Neural progenitor cell (in vitro differentiated cells): ENCODE data around the gene CKS1B. TPM values are rescaled to one million over a fixed set of nuclear protein-coding genes. Genes with fewer than 3 reads are reported as not detected.

Experiments
- DNase-seq: peaks from one replicate; pipeline ENCODE4 v3.0.0-alpha.2; 2016; ENCODE audit warnings: low spot score
- H2AFZ ChIP-seq: fragments of 200-600 bp; sonication (generic); replicated peaks from 2 replicates; pipeline ENCODE4 v1.6.1; 2016; ENCODE audit warnings: antibody characterized with exemption
- H3F3A ChIP-seq: fragments of 200-600 bp; sonication (generic); 2 replicates; pipeline ENCODE4 v1.6.1; 2016; ENCODE audit warnings: antibody characterized with exemption, low read depth
- H3K27ac ChIP-seq: fragments of 200-600 bp; sonication (generic); 2 replicates; pipeline ENCODE4 v1.5.1; 2016; ENCODE audit warnings: mild to moderate bottlenecking
- H3K27me3 ChIP-seq: fragments of 200-600 bp; sonication (generic); 2 replicates; pipeline ENCODE4 v1.6.1; 2016; ENCODE audit warnings: mild to moderate bottlenecking, moderate library complexity
- H3K36me3 ChIP-seq: fragments of 200-600 bp; sonication (generic); 2 replicates; pipeline ENCODE4 v1.5.1; 2016
- H3K4me1 ChIP-seq: fragments of 200-600 bp; sonication (generic); 2 replicates; pipeline ENCODE4 v1.6.1; 2016; ENCODE audit warnings: mixed run types
- H3K4me2 ChIP-seq: fragments of 200-600 bp; sonication (generic); 2 replicates; pipeline ENCODE4 v1.6.1; 2016
- H3K4me3 ChIP-seq: fragments of 200-600 bp; sonication (generic); 2 replicates; pipeline ENCODE4 v1.5.1; 2016
- H3K79me2 ChIP-seq: fragments of 200-600 bp; sonication (generic); 2 replicates; pipeline ENCODE4 v1.6.1; 2016; ENCODE audit warnings: low read depth
- H3K9ac ChIP-seq: fragments of 200-600 bp; sonication (generic); 2 replicates; pipeline ENCODE4 v1.6.1; 2016
- H3K9me3 ChIP-seq: fragments of 200-600 bp; sonication (generic); 2 replicates; pipeline ENCODE4 v1.5.1; 2016; ENCODE audit warnings: low read depth
- H4K20me1 ChIP-seq: fragments of 200-600 bp; sonication (generic); 2 replicates; pipeline ENCODE4 v1.6.1; 2016; ENCODE audit warnings: low read depth
- H3K27ac Mint-ChIP-seq: 3 replicates; pipeline ENCODE4 v1.8.0; 2021; ENCODE audit warnings: mixed read lengths
- H3K27me3 Mint-ChIP-seq: 2 replicates; pipeline ENCODE4 v1.8.0; 2022; ENCODE audit warnings: low read depth, mild to moderate bottlenecking, inconsistent platforms, moderate library complexity, mixed read lengths; ENCODE audit not compliant: insufficient read depth
- H3K36me3 Mint-ChIP-seq: 3 replicates; pipeline ENCODE4 v1.8.0; 2021; ENCODE audit warnings: mixed read lengths
- H3K4me1 Mint-ChIP-seq: 3 replicates; pipeline ENCODE4 v1.8.0; 2021; ENCODE audit warnings: mixed read lengths
- H3K4me3 Mint-ChIP-seq: 3 replicates; pipeline ENCODE4 v1.8.0; 2021; ENCODE audit warnings: mild to moderate bottlenecking, moderate library complexity, mixed read lengths
- H3K9me3 Mint-ChIP-seq: 3 replicates; pipeline ENCODE4 v1.8.0; 2020; ENCODE audit warnings: mixed read lengths
- CTCF ChIP-seq: fragments of 200-600 bp; sonication (generic); IDR thresholded peaks from 2 replicates; pipeline ENCODE4 v1.5.1; 2017; ENCODE audit warnings: antibody characterized with exemption, mild to moderate bottlenecking
- EZH2 ChIP-seq: fragments of 200-600 bp; sonication (generic); IDR thresholded peaks from 2 replicates; pipeline ENCODE4 v1.6.1; 2017; ENCODE audit warnings: antibody characterized with exemption, mild to moderate bottlenecking, moderate library complexity
- EZH2phosphoT487 ChIP-seq: fragments of 200-600 bp; sonication (generic); IDR thresholded peaks from 2 replicates; pipeline ENCODE4 v1.6.1; 2017; ENCODE audit warnings: antibody characterized with exemption
- total RNA-seq: library from RNA; depleted of rRNA; stranded (reverse); fragments of >200 nt; gene quantifications from 2 replicates; pipeline ENCODE4 v1.2.3, GENCODE V29; 2015; ENCODE audit warnings: low replicate concordance

The CKS1B gene
- total RNA-seq, 1 donor from 2014 or later: 297 TPM

- no peaks in the 10 kb centered on the region for H3K79me2 ChIP-seq
- H3K27ac Mint-ChIP-seq: no peak overlapping the region
These were observed 49.1 kb downstream of the CKS1B start for GRCh38 chr1:155023627-155024026.

GRCh38 chr1:155024315-155024714 is 49.8 kb downstream of the CKS1B start:
- Histone ChIP-seq H3K4me2 (no peak overlapping the region), H2AFZ (no peak overlapping the region), H3K9me3 (no peaks in the 10 kb centered on the region), H3K27ac (no peak overlapping the region), H3F3A (peaks cover 6% of the 10 kb centered on the region), H3K27me3 (no peaks in the 10 kb centered on the region), H3K36me3 (no peaks in the 10 kb centered on the region), H3K79me2 (no peaks in the 10 kb centered on the region), H4K20me1 (peaks cover 3% of the 10 kb centered on the region), H3K4me3 (no peak overlapping the region), H3K9ac (no peak overlapping the region), H3K4me1 (peaks cover 8% of the 10 kb centered on the region)
- H3K27me3 Mint-ChIP-seq: peaks cover 18% of the 10 kb centered on the region
- no peak for TF ChIP-seq EZH2
- TF ChIP-seq CTCF: no peak
- TF ChIP-seq EZH2phosphoT487: no peak
- H3K9me3 Mint-ChIP-seq: no peaks in the 10 kb centered on the region
- no peak for DNase-seq
- H3K27ac Mint-ChIP-seq: no peak overlapping the region
- H3K4me3 Mint-ChIP-seq: no peak overlapping the region
- H3K4me1 Mint-ChIP-seq: peaks cover 14% of the 10 kb centered on the region
- H3K36me3 Mint-ChIP-seq: no peaks in the 10 kb centered on the region

More at GRCh38 chr1:155023627-155024026, 49.1 kb downstream of the CKS1B start:
- Histone ChIP-seq H3K4me1 (peaks cover 15% of the 10 kb centered on the region), H3K4me2 (no peak overlapping the region), H4K20me1 (peaks cover 5% of the 10 kb centered on the region), H3K27ac (no peak overlapping the region), H3K27me3 (no peaks in the 10 kb centered on the region), H3K9me3 (no peaks in the 10 kb centered on the region), H3K9ac (no peak overlapping the region), H2AFZ (no peak overlapping the region), H3K4me3 (no peak overlapping the region), H3F3A (peaks cover 13% of the 10 kb centered on the region), H3K36me3 (no peaks in the 10 kb centered on the region)
- Mint-ChIP-seq H3K36me3 (no peaks in the 10 kb centered on the region), H3K4me1 (peaks cover 15% of the 10 kb centered on the region), H3K27me3 (peaks cover 18% of the 10 kb centered on the region), H3K9me3 (no peaks in the 10 kb centered on the region), H3K4me3 (no peak overlapping the region)
- DNase-seq: no peak
- TF ChIP-seq EZH2 (no peak), EZH2phosphoT487 (no peak), CTCF (no peak)

GRCh38 chr1:155026154-155026553 is 51.7 kb downstream of the CKS1B start:
- Histone ChIP-seq H2AFZ (no peak overlapping the region), H3K36me3 (no peaks in the 10 kb centered on the region), H3K4me2 (no peak overlapping the region), H3F3A (no peaks in the 10 kb centered on the region), H3K79me2 (no peaks in the 10 kb centered on the region), H4K20me1 (no peaks in the 10 kb centered on the region), H3K9ac (no peak overlapping the region), H3K4me1 (no peaks in the 10 kb centered on the region), H3K27ac (no peak overlapping the region), H3K4me3 (no peak overlapping the region), H3K27me3 (no peaks in the 10 kb centered on the region), H3K9me3 (no peaks in the 10 kb centered on the region)
- H3K27me3 Mint-ChIP-seq: peaks cover 12% of the 10 kb centered on the region
- no peak for DNase-seq
- H3K4me1 Mint-ChIP-seq: peaks cover 5% of the 10 kb centered on the region
- H3K36me3 Mint-ChIP-seq: no peaks in the 10 kb centered on the region
- H3K9me3 Mint-ChIP-seq: no peaks in the 10 kb centered on the region
- no peak overlapping the region for H3K27ac Mint-ChIP-seq
- H3K4me3 Mint-ChIP-seq: no peak overlapping the region
- TF ChIP-seq EZH2 (no peak), EZH2phosphoT487 (no peak), CTCF (no peak)
